PFSK-1 (cell line): Measurements from ENCODE around the gene HMCN2.

Experiments used
- TAF1 ChIP-seq: IDR thresholded peaks from 2 replicates; pipeline ENCODE4 v1.6.1; 2012; ENCODE audit warnings: low read length, control low read depth, borderline replicate concordance; ENCODE audit not compliant: insufficient read depth
- TF ChIP-seq, protein P1 (sequence below), 2 experiments: IDR thresholded peaks; 2 replicates each; pipeline versions ENCODE4 v1.6.1 to v1.8.0; 2011 to 2012; ENCODE audit warnings: low read depth in 2 of 2, low read length in 2 of 2, control low read depth in 1 of 2, inconsistent platforms in 1 of 2, mild to moderate bottlenecking in 1 of 2, moderate library complexity in 1 of 2; ENCODE audit not compliant: insufficient read depth in 1 of 2

DNA sequence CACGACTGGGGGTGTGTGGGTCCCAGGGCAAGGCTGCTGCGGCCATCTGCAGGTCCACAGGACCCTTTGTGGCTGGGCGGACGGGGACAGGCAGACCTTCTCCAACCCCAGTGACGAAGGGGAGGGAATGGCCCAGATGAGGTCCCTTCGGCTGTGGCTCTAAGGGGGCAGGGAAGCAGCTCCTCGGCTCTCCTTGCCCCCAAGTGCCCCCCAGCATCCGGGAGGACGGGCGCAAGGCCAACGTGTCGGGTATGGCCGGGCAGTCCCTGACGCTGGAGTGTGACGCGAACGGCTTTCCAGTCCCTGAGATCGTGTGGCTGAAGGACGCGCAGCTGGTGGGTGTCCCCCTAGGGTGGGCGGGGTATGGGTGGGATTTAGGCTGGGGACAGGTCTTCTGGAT, 82.8 kb downstream of the HMCN2 start:
- TF ChIP-seq, protein P1, sequence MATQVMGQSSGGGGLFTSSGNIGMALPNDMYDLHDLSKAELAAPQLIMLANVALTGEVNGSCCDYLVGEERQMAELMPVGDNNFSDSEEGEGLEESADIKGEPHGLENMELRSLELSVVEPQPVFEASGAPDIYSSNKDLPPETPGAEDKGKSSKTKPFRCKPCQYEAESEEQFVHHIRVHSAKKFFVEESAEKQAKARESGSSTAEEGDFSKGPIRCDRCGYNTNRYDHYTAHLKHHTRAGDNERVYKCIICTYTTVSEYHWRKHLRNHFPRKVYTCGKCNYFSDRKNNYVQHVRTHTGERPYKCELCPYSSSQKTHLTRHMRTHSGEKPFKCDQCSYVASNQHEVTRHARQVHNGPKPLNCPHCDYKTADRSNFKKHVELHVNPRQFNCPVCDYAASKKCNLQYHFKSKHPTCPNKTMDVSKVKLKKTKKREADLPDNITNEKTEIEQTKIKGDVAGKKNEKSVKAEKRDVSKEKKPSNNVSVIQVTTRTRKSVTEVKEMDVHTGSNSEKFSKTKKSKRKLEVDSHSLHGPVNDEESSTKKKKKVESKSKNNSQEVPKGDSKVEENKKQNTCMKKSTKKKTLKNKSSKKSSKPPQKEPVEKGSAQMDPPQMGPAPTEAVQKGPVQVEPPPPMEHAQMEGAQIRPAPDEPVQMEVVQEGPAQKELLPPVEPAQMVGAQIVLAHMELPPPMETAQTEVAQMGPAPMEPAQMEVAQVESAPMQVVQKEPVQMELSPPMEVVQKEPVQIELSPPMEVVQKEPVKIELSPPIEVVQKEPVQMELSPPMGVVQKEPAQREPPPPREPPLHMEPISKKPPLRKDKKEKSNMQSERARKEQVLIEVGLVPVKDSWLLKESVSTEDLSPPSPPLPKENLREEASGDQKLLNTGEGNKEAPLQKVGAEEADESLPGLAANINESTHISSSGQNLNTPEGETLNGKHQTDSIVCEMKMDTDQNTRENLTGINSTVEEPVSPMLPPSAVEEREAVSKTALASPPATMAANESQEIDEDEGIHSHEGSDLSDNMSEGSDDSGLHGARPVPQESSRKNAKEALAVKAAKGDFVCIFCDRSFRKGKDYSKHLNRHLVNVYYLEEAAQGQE (IDR thresholded peaks at IDR 0.05; ENCODE audit: insufficient read depth in 1 of 2, low read depth in 2 of 2, low read length in 2 of 2), result no peak
- no peak for TF ChIP-seq TAF1
